Right lobe of liver (tissue), 6 donors: ENCODE measurements around the gene RPL4. TPM values are rescaled to one million over a fixed set of nuclear protein-coding genes. Genes with fewer than 3 reads are reported as not detected.

Experiments
- ATAC-seq, 4 donors: fragments of 200-7000 bp; cut with Tn5 transposase; one replicate each; pipeline ENCODE4 v1.9.1; 2020; ENCODE audit warnings: mild to moderate bottlenecking in 4 of 4, moderate library complexity in 4 of 4
- DNase-seq, 3 donors: peaks; one replicate each; pipeline ENCODE4 v3.0.0-alpha.2; 2020
- H3K27ac ChIP-seq, 3 donors: fragments of 200-600 bp; one replicate each; pipeline ENCODE4 v1.8.0; 2022
- H3K27me3 ChIP-seq, 2 donors: fragments of 200-600 bp; one replicate each; pipeline ENCODE4 v1.8.0; 2022
- H3K36me3 ChIP-seq, 4 donors: fragments of 200-600 bp; sonication (generic) in 1 of 4; one replicate each; pipeline versions ENCODE4 v1.5.1 to v1.8.0; 2017 to 2022; ENCODE audit warnings: control low read depth in 1 of 4
- H3K4me1 ChIP-seq, 4 donors: fragments of 200-600 bp; sonication (generic) in 1 of 4; one replicate each; pipeline versions ENCODE4 v1.5.1 to v1.8.0; 2017 to 2022; ENCODE audit warnings: control low read depth in 1 of 4
- H3K4me3 ChIP-seq, 3 donors: fragments of 200-600 bp; one replicate each; pipeline ENCODE4 v1.8.0; 2022
- H3K9me3 ChIP-seq, 4 donors: fragments of 200-600 bp; sonication (generic) in 1 of 4; one replicate each; pipeline versions ENCODE4 v1.5.1 to v1.8.0; 2017 to 2022; ENCODE audit warnings: control low read depth in 1 of 4
- POLR2A ChIP-seq: fragments of 450-650 bp; IDR thresholded peaks from one replicate; pipeline ENCODE4 v1.6.1; 2017; ENCODE audit warnings: antibody characterized with exemption, mild to moderate bottlenecking
- WGBS: methylation state at CpG from one replicate; pipeline ENCODE4 v1.1.6; 2018; ENCODE audit warnings: low coverage, low lambda C conversion rate; ENCODE audit not compliant: insufficient coverage; ENCODE audit errors: missing lambda C conversion rate; 5-methylcytosine and 5-hydroxymethylcytosine counted together
- intact Hi-C, 2 donors: fragments of 100-400 bp; cut with DNase I; formaldehyde crosslinking; loops; one replicate each; pipeline versions ENCODE4 v1.11.2 to v1.14.1; 2022
- total RNA-seq, 6 experiments: library from RNA; depleted of rRNA in 2 of 6; stranded (reverse); fragments of >200 nt in 2 of 6; fragmentation: NEBNext Ultra II Directional in 3 of 6; extraction: Animal tissue kit (Norgen Biotek cat#: 25700) in 3 of 6; gene quantifications; one replicate each; pipeline versions ENCODE4 v1.1.0 to v1.2.4, GENCODE V29; 2016 to 2023
- TF ChIP-seq, protein P1 (sequence below), 4 donors: fragments of 200-600 bp in 3 of 4; fragments of 450-650 bp in 1 of 4; IDR thresholded peaks; one replicate each; pipeline versions ENCODE4 v1.5.1 to v1.8.0; 2016 to 2022; ENCODE audit warnings: antibody characterized with exemption in 4 of 4, mild to moderate bottlenecking in 2 of 4
- donor health status: DM: no; HTN: yes; CAD: no.
- donor health status: DM: no; HTN: no; CAD: no.
- donor health status: DM: no; HTN: no; CAD: no.
- donor health status: DM: no; HTN: yes; CAD: no.
- donor health status: DM: no; HTN: yes; CAD: no.

The RPL4 gene
- total RNA-seq, 6 experiments from 2014 or later: 643 to 1,390 (median 819) TPM

DNA sequence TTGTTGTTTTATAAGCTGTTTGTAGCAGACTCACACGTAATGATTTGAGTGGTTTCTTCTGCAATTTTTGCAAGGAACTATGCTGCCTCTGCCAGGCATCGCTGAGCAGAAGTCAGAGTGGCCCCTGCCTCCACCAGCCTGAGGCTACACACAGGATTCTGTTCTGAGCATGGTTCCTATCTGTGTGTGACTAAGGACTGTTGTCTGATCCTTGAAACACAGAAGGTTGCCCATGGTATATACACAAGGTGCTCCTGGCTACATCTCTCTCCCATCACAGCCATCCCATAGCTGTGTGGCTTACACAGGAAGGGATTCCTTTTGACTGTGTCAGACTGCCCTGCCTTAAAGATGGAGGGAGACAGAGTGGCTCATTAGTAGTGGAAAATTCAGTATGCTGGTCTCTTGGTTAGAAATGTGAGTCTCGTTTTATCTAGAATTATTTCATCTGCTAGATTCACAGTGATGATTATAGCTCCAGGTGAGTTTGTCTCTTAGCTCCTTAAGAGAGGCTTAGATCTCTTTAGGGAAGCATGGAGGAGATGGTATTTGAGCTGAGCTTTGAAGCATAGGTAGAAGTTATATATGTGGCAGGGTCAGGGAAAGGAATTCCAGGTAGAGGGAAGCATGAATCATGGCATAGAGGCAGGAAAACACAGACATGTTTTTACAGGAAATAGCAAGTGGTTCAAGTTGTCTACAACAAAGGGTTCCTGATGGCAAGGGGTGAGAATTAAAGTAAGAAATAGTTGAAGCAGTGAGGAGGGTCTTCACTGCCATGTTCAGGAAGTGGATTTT, 44.6 kb downstream of the RPL4 start:
- WGBS: 52% methylated on average over 3 of the region's 3 CpGs
- H3K27ac ChIP-seq: no peak overlapping the region
- TF ChIP-seq, protein P1, sequence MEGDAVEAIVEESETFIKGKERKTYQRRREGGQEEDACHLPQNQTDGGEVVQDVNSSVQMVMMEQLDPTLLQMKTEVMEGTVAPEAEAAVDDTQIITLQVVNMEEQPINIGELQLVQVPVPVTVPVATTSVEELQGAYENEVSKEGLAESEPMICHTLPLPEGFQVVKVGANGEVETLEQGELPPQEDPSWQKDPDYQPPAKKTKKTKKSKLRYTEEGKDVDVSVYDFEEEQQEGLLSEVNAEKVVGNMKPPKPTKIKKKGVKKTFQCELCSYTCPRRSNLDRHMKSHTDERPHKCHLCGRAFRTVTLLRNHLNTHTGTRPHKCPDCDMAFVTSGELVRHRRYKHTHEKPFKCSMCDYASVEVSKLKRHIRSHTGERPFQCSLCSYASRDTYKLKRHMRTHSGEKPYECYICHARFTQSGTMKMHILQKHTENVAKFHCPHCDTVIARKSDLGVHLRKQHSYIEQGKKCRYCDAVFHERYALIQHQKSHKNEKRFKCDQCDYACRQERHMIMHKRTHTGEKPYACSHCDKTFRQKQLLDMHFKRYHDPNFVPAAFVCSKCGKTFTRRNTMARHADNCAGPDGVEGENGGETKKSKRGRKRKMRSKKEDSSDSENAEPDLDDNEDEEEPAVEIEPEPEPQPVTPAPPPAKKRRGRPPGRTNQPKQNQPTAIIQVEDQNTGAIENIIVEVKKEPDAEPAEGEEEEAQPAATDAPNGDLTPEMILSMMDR (IDR thresholded peaks at IDR 0.05): no peak
- no peak for TF ChIP-seq POLR2A
- H3K4me3 ChIP-seq: no peak overlapping the region
- DNase-seq (no peak), ATAC-seq (no peak)
- no peaks in the 10 kb centered on the region for H3K4me1 ChIP-seq
- intact Hi-C loops: no loop called here
- H3K9me3 ChIP-seq: no peaks in the 10 kb centered on the region
- H3K36me3 ChIP-seq: no peaks in the 10 kb centered on the region
- H3K27me3 ChIP-seq: no peaks in the 10 kb centered on the region

DNA sequence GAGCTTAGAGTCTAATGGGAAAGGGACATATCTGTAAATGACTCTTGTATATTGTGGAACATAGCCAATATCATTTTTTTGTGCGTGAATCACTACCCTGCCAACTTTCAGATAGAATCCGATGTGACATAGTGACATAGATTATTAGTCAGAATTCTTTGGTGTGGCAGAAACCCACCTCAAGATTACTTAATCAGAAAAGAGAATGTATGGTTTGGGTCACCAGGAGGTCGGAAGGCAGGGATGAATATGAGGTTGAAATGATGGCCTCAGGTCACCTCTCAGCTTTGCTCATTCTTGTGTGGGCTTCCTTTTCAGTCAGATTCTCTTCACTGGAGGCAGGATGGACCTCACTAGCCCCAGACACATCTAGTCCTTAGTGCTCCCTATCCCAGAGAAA, 48.4 kb downstream of the RPL4 start:
- Histone ChIP-seq H3K9me3 (no peaks in the 10 kb centered on the region), H3K27ac (no peak overlapping the region), H3K36me3 (no peaks in the 10 kb centered on the region), H3K4me3 (no peak overlapping the region), H3K27me3 (no peaks in the 10 kb centered on the region), H3K4me1 (peaks cover 0 to 15% (median 2%) of the 10 kb centered on the region in 4 donors)
- ATAC-seq: no peak
- 73% methylated on average over 3 of the region's 3 CpGs for WGBS
- intact Hi-C loops: no loop called here
- no peak for TF ChIP-seq POLR2A
- TF ChIP-seq, protein P1 (IDR thresholded peaks at IDR 0.05): no peak
- no peak for DNase-seq

DNA sequence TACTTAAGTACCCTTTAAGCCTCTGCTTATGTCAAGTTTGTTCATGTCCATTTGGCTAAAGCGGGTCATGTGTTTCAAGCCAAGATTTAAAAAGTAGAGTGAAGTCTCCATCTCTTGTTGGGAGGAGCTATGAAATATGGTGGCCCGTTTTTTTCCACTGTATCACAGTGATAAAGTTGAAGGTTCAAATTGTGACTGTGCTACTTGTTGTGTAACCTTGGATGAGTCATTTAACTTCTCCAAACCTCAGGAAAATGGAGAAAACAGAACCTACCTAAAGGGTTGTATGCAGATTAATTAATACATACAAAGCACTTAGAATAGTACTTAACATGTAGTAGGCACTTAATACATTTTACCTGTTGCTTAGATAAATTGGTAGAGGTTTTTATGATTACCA, 50.5 kb downstream of the RPL4 start:
- peak in 1 of 4 donors; percentile 51 for ATAC-seq
- WGBS: 64% methylated on average over 2 of the region's 2 CpGs

DNA sequence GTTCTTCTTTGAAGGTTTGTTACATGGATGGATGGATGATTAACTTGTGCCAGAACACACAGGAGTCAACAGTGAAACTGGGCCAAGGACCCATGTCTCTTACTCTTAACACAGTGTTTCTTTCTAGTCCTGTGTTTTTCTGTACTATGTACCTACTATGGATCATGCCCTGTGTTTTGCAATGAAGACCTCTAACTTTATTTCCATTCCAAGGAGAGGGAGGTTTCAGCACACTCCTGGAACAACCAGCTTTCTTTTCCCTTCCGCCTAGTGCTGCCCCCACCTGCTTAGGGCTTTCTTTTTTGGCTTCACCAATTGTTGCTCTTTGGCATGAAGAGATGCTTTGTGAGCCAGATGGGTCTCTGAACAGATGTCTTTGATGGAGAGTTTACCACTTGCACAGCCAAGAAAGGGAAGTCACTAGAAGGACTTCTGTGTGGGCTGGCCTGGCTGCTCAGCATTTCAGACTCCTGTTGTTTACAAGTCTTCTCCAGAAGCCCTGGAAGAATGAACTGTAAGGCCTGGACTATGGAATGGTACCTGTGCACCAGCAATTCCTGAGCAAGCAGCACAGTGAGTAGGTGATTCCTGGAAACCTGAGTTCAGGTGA, 51.6 kb downstream of the RPL4 start:
- no peaks in the 10 kb centered on the region for H3K27me3 ChIP-seq
- peak in 1 of 3 donors; percentile 52 for DNase-seq
- no peaks in the 10 kb centered on the region for H3K36me3 ChIP-seq
- peaks cover 0 to 15% (median 2%) of the 10 kb centered on the region in 4 donors for H3K4me1 ChIP-seq
- 57% methylated on average over 1 of the region's 1 CpG for WGBS
- TF ChIP-seq POLR2A: no peak
- TF ChIP-seq, protein P1 (IDR thresholded peaks at IDR 0.05): no peak
- intact Hi-C loops: no loop called here
- H3K4me3 ChIP-seq: no peak overlapping the region
- ATAC-seq: peak; percentile 63 to 93 (median 80)
- no peaks in the 10 kb centered on the region for H3K9me3 ChIP-seq
- H3K27ac ChIP-seq: peak overlapping the region in 2 of 3 donors; percentile 13 to 61

More for the DNA sequence above, 50.5 kb downstream of the RPL4 start:
- Histone ChIP-seq H3K4me3 (no peak overlapping the region), H3K27ac (no peak overlapping the region), H3K9me3 (no peaks in the 10 kb centered on the region), H3K4me1 (peaks cover 0 to 15% (median 2%) of the 10 kb centered on the region in 4 donors), H3K27me3 (no peaks in the 10 kb centered on the region), H3K36me3 (no peaks in the 10 kb centered on the region)
- no peak for TF ChIP-seq POLR2A
- TF ChIP-seq, protein P1 (IDR thresholded peaks at IDR 0.05): no peak
- intact Hi-C loops: no loop called here
- no peak for DNase-seq
